ENCODE data around the gene CPXM1. TPM values are rescaled to one million over a fixed set of nuclear protein-coding genes. Genes with fewer than 3 reads are reported as not detected.

The CPXM1 gene
- total and polyA plus RNA-seq, 4 donors, result 0.08 to 5.5 (median 0.16) TPM

GRCh38 chr20:2763186-2763585 is 37.2 kb downstream of the CPXM1 start:
- no peak overlapping the region for H3K9ac ChIP-seq (ENCODE audit: low read depth in 1 of 2, low read length in 2 of 2)
- TF ChIP-seq JUND (IDR thresholded peaks at IDR 0.05) (no peak), ZBTB33 (IDR thresholded peaks at IDR 0.05) (no peak), YY1 (IDR thresholded peaks at IDR 0.05) (no peak), HNF4A (conservative IDR thresholded peaks at IDR 0.05) (no peak), TAF1 (conservative IDR thresholded peaks at IDR 0.05) (no peak), FOXA1 (IDR thresholded peaks at IDR 0.05) (no peak)
- H3K27ac ChIP-seq (ENCODE audit: low read depth in 1 of 2, low read length in 2 of 2), result no peak overlapping the region
- no peaks in the 10 kb centered on the region for H3K36me3 ChIP-seq (ENCODE audit: control insufficient read depth in 4 of 4, insufficient read depth in 3 of 4, low read depth in 1 of 4, low read length in 3 of 4)
- DNase-seq (ENCODE audit: low spot score), result no peak
- H3K27me3 ChIP-seq (ENCODE audit: control insufficient read depth in 4 of 4, insufficient read depth in 4 of 4, low read length in 3 of 4), result no peaks in the 10 kb centered on the region
- H3K4me3 ChIP-seq (ENCODE audit: low read depth in 1 of 3, low read length in 3 of 3), result no peak overlapping the region
- WGBS, result 59% methylated on average over 5 of the region's 5 CpGs
- no peaks in the 10 kb centered on the region for H3K9me3 ChIP-seq (ENCODE audit: control insufficient read depth in 4 of 4, low read length in 3 of 4)
- peaks cover 1 to 5% (median 5%) of the 10 kb centered on the region in 4 donors for H3K4me1 ChIP-seq (ENCODE audit: control insufficient read depth in 4 of 4, insufficient read depth in 4 of 4, low read length in 3 of 4)

- Histone ChIP-seq H3K9me3 (ENCODE audit: control insufficient read depth in 4 of 4, low read length in 3 of 4) (no peaks in the 10 kb centered on the region), H3K4me1 (ENCODE audit: control insufficient read depth in 4 of 4, insufficient read depth in 4 of 4, low read length in 3 of 4) (peaks cover 0 to under 1% (median under 1%) of the 10 kb centered on the region in 4 donors), H3K9ac (ENCODE audit: low read depth in 1 of 2, low read length in 2 of 2) (no peak overlapping the region), H3K36me3 (ENCODE audit: control insufficient read depth in 4 of 4, insufficient read depth in 3 of 4, low read depth in 1 of 4, low read length in 3 of 4) (no peaks in the 10 kb centered on the region), H3K27me3 (ENCODE audit: control insufficient read depth in 4 of 4, insufficient read depth in 4 of 4, low read length in 3 of 4) (no peaks in the 10 kb centered on the region), H3K27ac (ENCODE audit: low read depth in 1 of 2, low read length in 2 of 2) (no peak overlapping the region), H3K4me3 (ENCODE audit: low read depth in 1 of 3, low read length in 3 of 3) (no peak overlapping the region)
- whole genome bisulfite sequencing, result 72% methylated on average over 2 of the region's 2 CpGs
- TF ChIP-seq RAD21 (IDR thresholded peaks at IDR 0.05) (no peak), ATF3 (IDR thresholded peaks at IDR 0.05) (no peak), HNF4G (IDR thresholded peaks at IDR 0.05) (no peak), CTCF (IDR thresholded peaks at IDR 0.05; ENCODE audit: low read depth, low read length, missing input control) (no peak), MAX (IDR thresholded peaks at IDR 0.05) (no peak), ZBTB33 (IDR thresholded peaks at IDR 0.05) (no peak), RXRA (IDR thresholded peaks at IDR 0.05) (no peak), TAF1 (conservative IDR thresholded peaks at IDR 0.05) (no peak)
- DNase-seq (ENCODE audit: low spot score), result no peak
Observed at GRCh38 chr20:2762578-2763131, 37.8 kb downstream of the CPXM1 start.

All from liver (tissue), 9 donors.